Mesenchymal stem cell (in vitro differentiated cells and primary cell): ENCODE data around the gene ERBB4.

Experiments
- DNase-seq: peaks from one replicate; pipeline ENCODE4 v3.0.0-alpha.2; 2013
- H2AFZ ChIP-seq: one replicate; pipeline ENCODE4 v1.6.1; 2013; ENCODE audit warnings: low read depth, mild to moderate bottlenecking, control low read depth, inconsistent platforms, low read length, moderate library complexity
- H2AK5ac ChIP-seq: 2 replicates; pipeline ENCODE4 v1.6.1; 2013; ENCODE audit warnings: low read length, moderate library complexity, mild to moderate bottlenecking, inconsistent platforms; ENCODE audit not compliant: severe bottlenecking
- H2BK120ac ChIP-seq: one replicate; pipeline ENCODE4 v1.6.1; 2013; ENCODE audit warnings: low read depth, mild to moderate bottlenecking, inconsistent platforms, low read length, moderate library complexity
- H2BK12ac ChIP-seq, 2 experiments: one replicate each; pipeline ENCODE4 v1.6.1; 2013; ENCODE audit warnings: inconsistent platforms in 2 of 2, low read length in 2 of 2, mild to moderate bottlenecking in 2 of 2, moderate library complexity in 2 of 2, control low read depth in 1 of 2
- H2BK15ac ChIP-seq: one replicate; pipeline ENCODE4 v1.6.1; 2013; ENCODE audit warnings: mild to moderate bottlenecking, low read depth, inconsistent platforms; ENCODE audit not compliant: poor library complexity, severe bottlenecking
- H2BK5ac ChIP-seq: 2 replicates; pipeline ENCODE4 v1.6.1; 2013; ENCODE audit warnings: low read depth, mild to moderate bottlenecking, low read length, control low read depth, inconsistent platforms; ENCODE audit not compliant: poor library complexity, severe bottlenecking
- H3K14ac ChIP-seq, 2 experiments: one replicate each; pipeline ENCODE4 v1.6.1; 2013; ENCODE audit warnings: inconsistent platforms in 2 of 2, low read length in 2 of 2, control low read depth in 1 of 2, mild to moderate bottlenecking in 1 of 2, moderate library complexity in 1 of 2
- H3K18ac ChIP-seq, 2 experiments: one replicate each; pipeline ENCODE4 v1.6.1; 2013; ENCODE audit warnings: inconsistent platforms in 2 of 2, low read length in 2 of 2, control low read depth in 1 of 2, low read depth in 1 of 2, mild to moderate bottlenecking in 1 of 2
- H3K23ac ChIP-seq, 2 experiments: one replicate each; pipeline ENCODE4 v1.6.1; 2013; ENCODE audit warnings: inconsistent platforms in 2 of 2, low read length in 2 of 2, mild to moderate bottlenecking in 2 of 2, moderate library complexity in 2 of 2, control low read depth in 1 of 2
- H3K27ac ChIP-seq: 2 replicates; pipeline ENCODE4 v1.5.1; 2013; ENCODE audit warnings: mild to moderate bottlenecking, moderate library complexity, low read length, control low read depth, inconsistent platforms; ENCODE audit not compliant: poor library complexity, severe bottlenecking
- H3K27me3 ChIP-seq, 2 experiments: 2 replicates each; pipeline versions ENCODE4 v1.6.1 to v1.7.0; 2013; ENCODE audit warnings: low read length in 2 of 2, mild to moderate bottlenecking in 2 of 2, moderate library complexity in 2 of 2, control low read depth in 1 of 2, inconsistent platforms in 1 of 2; ENCODE audit not compliant: control insufficient read depth in 1 of 2, insufficient read depth in 1 of 2
- H3K36me3 ChIP-seq, 2 experiments: 2 replicates each; pipeline versions ENCODE4 v1.6.1 to v1.7.0; 2013; ENCODE audit warnings: low read length in 2 of 2, control low read depth in 1 of 2, inconsistent platforms in 1 of 2, low read depth in 1 of 2, mild to moderate bottlenecking in 1 of 2; ENCODE audit not compliant: insufficient read depth in 2 of 2, control insufficient read depth in 1 of 2
- H3K4ac ChIP-seq, 2 experiments: one replicate each; pipeline ENCODE4 v1.6.1; 2013; ENCODE audit warnings: inconsistent platforms in 2 of 2, low read length in 2 of 2, mild to moderate bottlenecking in 2 of 2, moderate library complexity in 2 of 2, control low read depth in 1 of 2, low read depth in 1 of 2
- H3K4me1 ChIP-seq: 2 replicates; pipeline ENCODE4 v1.6.1; 2013; ENCODE audit warnings: low read depth, low read length, control low read depth; ENCODE audit not compliant: control insufficient read depth, insufficient read depth
- H3K4me2 ChIP-seq: 2 replicates; pipeline ENCODE4 v1.6.1; 2013; ENCODE audit warnings: low read length, mild to moderate bottlenecking, inconsistent platforms; ENCODE audit not compliant: poor library complexity, severe bottlenecking
- H3K4me3 ChIP-seq, 2 experiments: 2 replicates each; pipeline versions ENCODE4 v1.5.1 to v1.7.0; 2013; ENCODE audit warnings: low read length in 2 of 2, mild to moderate bottlenecking in 2 of 2, control low read depth in 1 of 2, low read depth in 1 of 2; ENCODE audit not compliant: insufficient read depth in 1 of 2
- H3K79me1 ChIP-seq: replicated peaks from 2 replicates; pipeline ENCODE4 v1.6.1; 2013; ENCODE audit warnings: mild to moderate bottlenecking, control low read depth, low read length, inconsistent platforms; ENCODE audit not compliant: poor library complexity, severe bottlenecking
- H3K9ac ChIP-seq: 2 replicates; pipeline ENCODE4 v1.7.0; 2013; ENCODE audit warnings: mild to moderate bottlenecking, low read length, moderate library complexity
- H3K9me3 ChIP-seq: 2 replicates; pipeline ENCODE4 v1.7.0; 2013; ENCODE audit warnings: mild to moderate bottlenecking, low read length; ENCODE audit not compliant: control insufficient read depth
- H4K8ac ChIP-seq: one replicate; pipeline ENCODE4 v1.6.1; 2013; ENCODE audit warnings: inconsistent platforms, mild to moderate bottlenecking, low read length, moderate library complexity
- H4K91ac ChIP-seq: one replicate; pipeline ENCODE4 v1.6.1; 2013; ENCODE audit warnings: mild to moderate bottlenecking, low read length, inconsistent platforms
- WGBS: methylation state at CpG from one replicate; pipeline ENCODE4 v1.1.7; 2013; ENCODE audit warnings: mixed read lengths; 5-methylcytosine and 5-hydroxymethylcytosine counted together

Gene ERBB4

DNA sequence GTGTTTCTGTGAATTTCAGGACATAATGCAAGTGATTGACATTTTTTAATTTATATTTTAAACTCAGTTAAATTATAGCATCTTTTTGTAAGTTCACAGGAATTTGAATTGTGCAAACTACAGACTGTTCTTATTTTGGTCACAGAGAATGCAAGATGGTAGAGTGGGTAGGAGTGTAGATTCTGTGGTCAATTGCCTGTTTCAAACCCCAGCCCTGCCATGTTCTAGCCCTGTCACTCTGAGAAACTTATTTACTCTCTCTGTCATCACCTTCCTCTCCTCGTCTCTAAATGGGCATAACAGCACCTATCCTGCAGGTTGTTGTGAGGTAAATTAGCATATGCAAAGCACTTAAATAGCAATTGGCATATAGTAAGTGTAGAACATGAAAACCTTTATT is 1102.4 kb downstream of the ERBB4 start:
- H3K4me3 ChIP-seq: no peak overlapping the region
- no peak overlapping the region for H2AK5ac ChIP-seq
- no peak overlapping the region for H2BK5ac ChIP-seq
- no peaks in the 10 kb centered on the region for H3K36me3 ChIP-seq
- no peak overlapping the region for H2BK120ac ChIP-seq
- no peak overlapping the region for H3K9ac ChIP-seq
- no peak overlapping the region for H3K27ac ChIP-seq
- no peak for DNase-seq
- H3K4me1 ChIP-seq: no peaks in the 10 kb centered on the region
- H3K4me2 ChIP-seq: no peak overlapping the region
- no peak overlapping the region for H3K14ac ChIP-seq
- H3K79me1 ChIP-seq: no peaks in the 10 kb centered on the region
- no peak overlapping the region for H2BK15ac ChIP-seq
- H2BK12ac ChIP-seq: no peak overlapping the region
- no CpG with 5 or more reads among the region's 1 CpG for WGBS
- no peak overlapping the region for H2AFZ ChIP-seq
- H3K9me3 ChIP-seq: no peaks in the 10 kb centered on the region
- no peaks in the 10 kb centered on the region for H3K27me3 ChIP-seq
- no peak overlapping the region for H4K8ac ChIP-seq
- no peak overlapping the region for H3K4ac ChIP-seq
- no peak overlapping the region for H3K18ac ChIP-seq
- no peak overlapping the region for H3K23ac ChIP-seq
- no peak overlapping the region for H4K91ac ChIP-seq

DNA sequence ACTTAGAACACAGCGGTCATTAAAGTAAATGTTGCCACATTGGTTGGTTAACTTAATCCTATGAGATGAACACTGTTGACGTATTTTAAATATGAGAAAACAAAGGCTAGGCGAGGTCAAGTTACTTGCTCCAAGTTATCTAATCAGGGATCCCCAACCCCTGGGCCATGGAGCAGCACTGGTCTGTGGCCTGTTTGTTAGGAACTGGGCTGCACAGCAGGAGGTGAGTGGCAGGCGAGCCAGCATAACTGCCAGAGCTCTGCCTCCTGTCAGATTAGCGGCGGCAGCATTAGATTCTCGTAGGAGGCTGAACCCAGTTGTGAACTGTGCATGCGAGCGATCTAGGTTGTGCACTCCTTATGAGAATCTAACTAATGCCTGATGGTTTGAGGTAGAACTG is 1103.3 kb downstream of the ERBB4 start:
- H3K79me1 ChIP-seq: no peaks in the 10 kb centered on the region
- no peak overlapping the region for H3K9ac ChIP-seq
- no peaks in the 10 kb centered on the region for H3K27me3 ChIP-seq
- H3K4ac ChIP-seq: no peak overlapping the region
- H2BK120ac ChIP-seq: no peak overlapping the region
- no peak overlapping the region for H2AFZ ChIP-seq
- H3K4me1 ChIP-seq: no peaks in the 10 kb centered on the region
- no peak overlapping the region for H3K27ac ChIP-seq
- H2BK5ac ChIP-seq: no peak overlapping the region
- H2BK12ac ChIP-seq: no peak overlapping the region
- no peak overlapping the region for H4K91ac ChIP-seq
- H3K9me3 ChIP-seq: no peaks in the 10 kb centered on the region
- DNase-seq: no peak
- no peak overlapping the region for H3K18ac ChIP-seq
- no peak overlapping the region for H3K23ac ChIP-seq
- no peaks in the 10 kb centered on the region for H3K36me3 ChIP-seq
- no peak overlapping the region for H3K4me2 ChIP-seq
- no peak overlapping the region for H2AK5ac ChIP-seq
- H3K4me3 ChIP-seq: no peak overlapping the region
- WGBS: 80% methylated on average over 9 of the region's 9 CpGs
- no peak overlapping the region for H2BK15ac ChIP-seq
- H4K8ac ChIP-seq: no peak overlapping the region
- H3K14ac ChIP-seq: no peak overlapping the region

- Histone ChIP-seq H2BK5ac (no peak overlapping the region), H2BK15ac (no peak overlapping the region), H3K4me3 (no peak overlapping the region), H3K27ac (no peak overlapping the region), H3K79me1 (no peaks in the 10 kb centered on the region), H4K91ac (no peak overlapping the region), H3K23ac (no peak overlapping the region), H3K14ac (no peak overlapping the region), H3K27me3 (no peaks in the 10 kb centered on the region), H3K4ac (no peak overlapping the region), H2AFZ (no peak overlapping the region), H3K18ac (no peak overlapping the region), H3K36me3 (no peaks in the 10 kb centered on the region), H3K9ac (no peak overlapping the region), H2BK12ac (no peak overlapping the region), H3K4me1 (no peaks in the 10 kb centered on the region), H2AK5ac (no peak overlapping the region), H3K4me2 (no peak overlapping the region), H3K9me3 (no peaks in the 10 kb centered on the region), H4K8ac (no peak overlapping the region), H2BK120ac (no peak overlapping the region)
- WGBS: 96% methylated on average over 2 of the region's 3 CpGs
- DNase-seq: no peak
These were observed 1103.8 kb downstream of the ERBB4 start for GRCh38 chr2:211434773-211435172.

GRCh38 chr2:211429256-211429920 is 1109.2 kb downstream of the ERBB4 start:
- DNase-seq: no peak
- no peak overlapping the region for H3K14ac ChIP-seq
- 56% methylated on average over 1 of the region's 3 CpGs for WGBS
- H3K79me1 ChIP-seq: no peaks in the 10 kb centered on the region
- H4K91ac ChIP-seq: no peak overlapping the region
- H3K4me3 ChIP-seq: no peak overlapping the region
- H2BK5ac ChIP-seq: no peak overlapping the region
- no peak overlapping the region for H2AK5ac ChIP-seq
- no peaks in the 10 kb centered on the region for H3K4me1 ChIP-seq
- H4K8ac ChIP-seq: no peak overlapping the region
- H3K23ac ChIP-seq: no peak overlapping the region
- H2AFZ ChIP-seq: no peak overlapping the region
- H3K9ac ChIP-seq: no peak overlapping the region
- H3K4me2 ChIP-seq: no peak overlapping the region
- H3K27ac ChIP-seq: no peak overlapping the region
- H3K9me3 ChIP-seq: no peaks in the 10 kb centered on the region
- H3K36me3 ChIP-seq: no peaks in the 10 kb centered on the region
- no peaks in the 10 kb centered on the region for H3K27me3 ChIP-seq
- H2BK120ac ChIP-seq: no peak overlapping the region
- H2BK12ac ChIP-seq: no peak overlapping the region
- H3K4ac ChIP-seq: no peak overlapping the region
- no peak overlapping the region for H3K18ac ChIP-seq
- no peak overlapping the region for H2BK15ac ChIP-seq
